Activated CD8-positive, alpha-beta T cell treated with anti-CD3 and anti-CD28 coated beads for 36 hours (primary cell): ENCODE data around the gene FOSB. TPM values are rescaled to one million over a fixed set of nuclear protein-coding genes. Genes with fewer than 3 reads are reported as not detected.

Experiments used
- ATAC-seq: fragments of 200-7000 bp; cut with Tn5 transposase; one replicate; pipeline ENCODE4 v1.10.0; 2021; ENCODE audit warnings: mild to moderate bottlenecking, moderate library complexity
- CTCF ChIA-PET: fragments of 350-600 bp; sonication (Branson Sonifier 250); formaldehyde crosslinking; loops from one replicate; lab custom pipeline; 2021; ENCODE audit warnings: antibody characterized with exemption; lab: Charles Lee
- POLR2A ChIA-PET: fragments of 350-600 bp; sonication (Branson Sonifier 250); formaldehyde crosslinking; loops from one replicate; lab custom pipeline; 2021; ENCODE audit warnings: antibody characterized with exemption; lab: Charles Lee
- DNase-seq: peaks from one replicate; pipeline ENCODE4 v3.0.0-alpha.2; 2020
- H3K27ac Mint-ChIP-seq: one replicate; pipeline ENCODE4 v1.8.0; 2021; ENCODE audit warnings: mild to moderate bottlenecking, mixed read lengths
- H3K27me3 Mint-ChIP-seq: one replicate; pipeline ENCODE4 v1.8.0; 2021; ENCODE audit warnings: mixed read lengths
- H3K36me3 Mint-ChIP-seq: one replicate; pipeline ENCODE4 v1.8.0; 2021; ENCODE audit warnings: low read depth, mixed read lengths
- H3K4me1 Mint-ChIP-seq: one replicate; pipeline ENCODE4 v1.8.0; 2021; ENCODE audit warnings: low read depth, mixed read lengths
- H3K4me3 Mint-ChIP-seq: one replicate; pipeline ENCODE4 v1.8.0; 2021; ENCODE audit warnings: mild to moderate bottlenecking, moderate library complexity, mixed read lengths
- H3K9me3 Mint-ChIP-seq: one replicate; pipeline ENCODE4 v1.8.0; 2021; ENCODE audit warnings: mixed read lengths
- CTCF ChIP-seq: fragments of 200-600 bp; IDR thresholded peaks from one replicate; pipeline ENCODE4 v1.8.0; 2022; ENCODE audit warnings: antibody characterized with exemption, mild to moderate bottlenecking
- intact Hi-C: fragments of 100-400 bp; cut with micrococcal nuclease; formaldehyde crosslinking; loops from one replicate; pipeline ENCODE4 v1.10.0; 2022
- total RNA-seq, 2 experiments: library from RNA; stranded (reverse); gene quantifications; one replicate each; pipeline ENCODE4 v1.2.3, GENCODE V29; 2021

The FOSB gene
- total RNA-seq, 2 experiments from 2014 or later: 70.0 to 71.2 TPM

GRCh38 chr19:45489216-45489855 lies 21.5 kb downstream of the FOSB start:
- Mint-ChIP-seq H3K27me3 (peaks cover 10% of the 10 kb centered on the region), H3K4me3 (no peak overlapping the region), H3K27ac (no peak overlapping the region), H3K4me1 (peaks cover 19% of the 10 kb centered on the region), H3K9me3 (no peaks in the 10 kb centered on the region), H3K36me3 (no peaks in the 10 kb centered on the region)
- DNase-seq (no peak), ATAC-seq (no peak)
- TF ChIP-seq CTCF: no peak
- ChIA-PET CTCF (interaction anchor here (1.9 to 2.2 kb wide), 3 partner anchors 10 to 50 kb away, joined by 5 to 13 read pairs (median 7); no protein-coding TSS in a partner anchor), POLR2A (interaction anchor here (0.8 kb wide), 1 partner anchor 34 kb away, joined by 3 read pairs; no protein-coding TSS in a partner anchor)
- intact Hi-C loops: no loop called here

GRCh38 chr19:45492137-45492626 lies 24.4 kb downstream of the FOSB start:
- no peak overlapping the region for H3K4me3 Mint-ChIP-seq

GRCh38 chr19:45492627-45493470 lies 25.1 kb downstream of the FOSB start:
- ATAC-seq: no peak
- DNase-seq: no peak
- H3K27me3 Mint-ChIP-seq: peaks cover 19% of the 10 kb centered on the region
- peaks cover 22% of the 10 kb centered on the region for H3K4me1 Mint-ChIP-seq
- no peak overlapping the region for H3K27ac Mint-ChIP-seq
- H3K9me3 Mint-ChIP-seq: no peaks in the 10 kb centered on the region
- CTCF ChIA-PET: interaction anchor here (1.0 kb wide), 2 partner anchors 53 to 68 kb away, joined by 3 read pairs; no protein-coding TSS in a partner anchor
- intact Hi-C loops: no loop called here
- H3K4me3 Mint-ChIP-seq: peak overlapping the region; percentile 40
- H3K36me3 Mint-ChIP-seq: no peaks in the 10 kb centered on the region
- TF ChIP-seq CTCF: no peak
- POLR2A ChIA-PET: interaction anchor here (1.0 kb wide), 1 partner anchor 134 kb away, joined by 4 read pairs; no protein-coding TSS in a partner anchor

More at GRCh38 chr19:45492137-45492626, 24.4 kb downstream of the FOSB start:
- Mint-ChIP-seq H3K27ac (no peak overlapping the region), H3K4me1 (peaks cover 19% of the 10 kb centered on the region), H3K27me3 (peaks cover 19% of the 10 kb centered on the region), H3K9me3 (no peaks in the 10 kb centered on the region), H3K36me3 (no peaks in the 10 kb centered on the region)
- DNase-seq (no peak), ATAC-seq (no peak)
- POLR2A ChIA-PET: no interaction called here
- intact Hi-C loops: no loop called here
- TF ChIP-seq CTCF: no peak
- CTCF ChIA-PET: interaction anchor here (1.0 kb wide), 1 partner anchor 13 kb away, joined by 3 read pairs; no protein-coding TSS in a partner anchor

DNA sequence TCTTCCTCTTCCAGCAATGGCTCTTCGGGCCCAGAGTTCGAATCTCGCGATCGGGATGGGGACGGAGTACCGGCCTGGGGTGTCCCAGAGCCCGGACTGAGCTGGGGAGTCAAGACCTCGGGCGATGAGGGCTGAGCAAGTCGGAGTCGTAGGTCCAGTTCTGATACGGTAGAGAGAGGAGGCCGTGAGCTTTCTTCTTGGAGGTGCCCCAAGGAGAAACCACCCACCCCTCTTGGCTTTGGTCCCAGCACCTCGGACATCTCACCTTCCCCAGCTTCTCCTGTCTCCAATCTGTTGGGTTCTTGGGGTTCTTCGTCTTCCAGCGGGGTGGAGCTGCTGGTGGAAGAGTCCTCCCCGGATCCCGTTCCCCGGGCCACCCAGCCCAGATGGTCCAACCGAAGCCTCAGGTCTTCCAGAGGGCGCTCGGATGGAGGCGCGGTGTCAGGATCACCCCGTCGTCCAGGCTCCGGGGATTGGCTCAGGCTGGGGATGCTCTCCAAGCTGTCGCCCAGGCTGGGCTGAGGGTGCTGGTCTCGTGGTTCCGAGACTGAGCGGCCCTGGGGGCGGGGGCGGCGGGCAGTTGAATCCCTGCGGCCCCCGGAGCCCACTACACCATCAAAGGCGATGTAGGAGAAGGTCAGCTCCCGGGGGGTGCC lies 26.6 kb downstream of the FOSB start:
- H3K36me3 Mint-ChIP-seq: no peaks in the 10 kb centered on the region
- H3K27ac Mint-ChIP-seq: no peak overlapping the region
- no peaks in the 10 kb centered on the region for H3K9me3 Mint-ChIP-seq
- no peak overlapping the region for H3K4me3 Mint-ChIP-seq
- H3K27me3 Mint-ChIP-seq: peaks cover 19% of the 10 kb centered on the region
- ATAC-seq (no peak), DNase-seq (no peak)
- POLR2A ChIA-PET: interaction anchor here (1.0 to 1.3 kb wide), 2 partner anchors 9 to 16 kb away, joined by 3 to 4 read pairs; no protein-coding TSS in a partner anchor
- intact Hi-C loops: no loop called here
- CTCF ChIA-PET: interaction anchor here (0.7 to 3.1 kb wide), 11 partner anchors 9 to 198 kb away, joined by 3 to 66 read pairs (median 5); partner anchors contain the start of gene QPCTL
- H3K4me1 Mint-ChIP-seq: peaks cover 31% of the 10 kb centered on the region
- TF ChIP-seq CTCF: no peak
